Panc1 (cell line): Measurements from ENCODE around the gene PRORP. TPM values are rescaled to one million over a fixed set of nuclear protein-coding genes. Genes with fewer than 3 reads are reported as not detected.

ENCODE experiments used
- ATAC-seq: fragments of 200-7000 bp; cut with Tn5 transposase; 2 replicates; pipeline ENCODE4 v1.9.1; 2020; ENCODE audit warnings: mild to moderate bottlenecking, moderate library complexity
- BruUV-seq: library from RNA; stranded (reverse); fragments of 400-500 nt; replicated peaks from 2 replicates; lab custom pipeline; 2021; lab: Mats Ljungman, UMichigan
- CTCF ChIA-PET: fragments of 300-600 bp; sonication (Branson Sonifier 250); formaldehyde crosslinking; loops from one replicate; lab custom pipeline; 2022; ENCODE audit warnings: antibody characterized with exemption; lab: Charles Lee
- POLR2A ChIA-PET: fragments of 300-600 bp; sonication (Branson Sonifier 250); formaldehyde crosslinking; loops from one replicate; lab custom pipeline; 2022; ENCODE audit warnings: antibody characterized with exemption; lab: Charles Lee
- DNase-seq: peaks from one replicate; pipeline ENCODE4 v3.0.0-alpha.2; 2010; ENCODE audit warnings: low read depth, low spot score
- H3K27ac ChIP-seq: 2 replicates; pipeline ENCODE4 v1.5.1; 2011; ENCODE audit warnings: mild to moderate bottlenecking, low read length, inconsistent platforms
- H3K27me3 ChIP-seq: fragments of 200-500 bp; sonication (Bioruptor generic); 2 replicates; pipeline ENCODE4 v1.6.0; 2014; ENCODE audit warnings: low read length, inconsistent platforms; ENCODE audit not compliant: control insufficient read depth, insufficient read depth
- H3K36me3 ChIP-seq: fragments of 200-500 bp; sonication (Bioruptor generic); 2 replicates; pipeline ENCODE4 v1.5.1; 2014; ENCODE audit warnings: inconsistent platforms, mild to moderate bottlenecking, low read length, moderate library complexity; ENCODE audit not compliant: control insufficient read depth, insufficient read depth
- H3K4me1 ChIP-seq: 2 replicates; pipeline ENCODE4 v1.5.1; 2011; ENCODE audit warnings: inconsistent platforms, mild to moderate bottlenecking, low read length, moderate library complexity; ENCODE audit not compliant: control insufficient read depth, insufficient read depth
- H3K4me3 ChIP-seq, 2 experiments: 2 replicates each; pipeline ENCODE4 v1.5.1; 2011 to 2012; ENCODE audit warnings: low read depth in 2 of 2, low read length in 2 of 2, mild to moderate bottlenecking in 2 of 2, inconsistent platforms in 1 of 2, moderate library complexity in 1 of 2
- H3K9me3 ChIP-seq: fragments of 200-500 bp; sonication (Bioruptor generic); 2 replicates; pipeline ENCODE4 v1.5.1; 2014; ENCODE audit warnings: low read depth, mild to moderate bottlenecking, inconsistent platforms, low read length, moderate library complexity; ENCODE audit not compliant: control insufficient read depth, insufficient read depth
- POLR2AphosphoS5 ChIP-seq: IDR thresholded peaks from 2 replicates; pipeline ENCODE4 v1.6.1; 2012; ENCODE audit warnings: mild to moderate bottlenecking, low read depth, low read length, moderate library complexity
- REST ChIP-seq, 2 experiments: IDR thresholded peaks; 2 replicates each; pipeline ENCODE4 v1.6.1; 2011 to 2012; ENCODE audit warnings: low read depth in 2 of 2, control low read depth in 1 of 2, low read length in 1 of 2, mild to moderate bottlenecking in 1 of 2, moderate library complexity in 1 of 2; ENCODE audit not compliant: insufficient read depth in 1 of 2
- SIN3A ChIP-seq: IDR thresholded peaks from 2 replicates; pipeline ENCODE4 v1.6.1; 2012; ENCODE audit warnings: low read depth, mild to moderate bottlenecking, low read length, moderate library complexity, borderline replicate concordance; ENCODE audit not compliant: insufficient read depth
- TCF7L2 ChIP-seq: IDR thresholded peaks from 2 replicates; pipeline ENCODE4 v1.6.1; 2011; ENCODE audit warnings: mild to moderate bottlenecking, low read depth, low read length, inconsistent platforms
- in situ Hi-C: cut with HindIII; loops from 2 replicates; pipeline ENCODE4 v1.10.0; 2016; ENCODE audit warnings: low sequenced_read_pairs, low pct_unique_long_range_greater_than_20kb
- intact Hi-C: fragments of 100-400 bp; cut with micrococcal nuclease; formaldehyde crosslinking; loops from one replicate; pipeline ENCODE4 v1.10.0; 2022; ENCODE audit not compliant: unreplicated experiment
- total RNA-seq: library from RNA; stranded (reverse); gene quantifications from one replicate; pipeline ENCODE4 v1.2.1, GENCODE V29; 2021; ENCODE audit not compliant: unreplicated experiment
- TF ChIP-seq, protein P1 (sequence below): fragments of 450-650 bp; IDR thresholded peaks from 2 replicates; pipeline ENCODE4 v1.5.1; 2017; ENCODE audit warnings: mild to moderate bottlenecking

Gene PRORP
- total RNA-seq, 1 experiment from 2014 or later: 28.1 TPM

DNA sequence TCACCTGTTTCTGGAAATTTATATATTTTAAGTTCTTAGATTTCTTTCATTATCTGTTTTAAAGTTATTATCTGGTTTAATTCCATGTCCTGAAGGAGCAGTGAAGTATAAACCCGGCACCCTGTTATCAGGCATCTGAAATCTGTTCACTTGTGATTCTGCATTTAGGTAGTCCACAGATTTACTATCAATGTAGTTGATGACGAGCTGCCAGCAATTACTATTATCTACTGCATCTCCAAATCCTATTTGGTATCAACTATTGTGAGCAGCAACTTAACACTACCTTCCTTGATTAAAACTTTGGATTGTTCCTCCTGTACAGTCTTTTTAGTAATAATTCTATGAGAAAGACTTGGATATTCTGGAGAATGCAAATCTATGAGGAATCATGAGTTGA is 36.1 kb downstream of the PRORP start:
- in situ Hi-C loops (no loop called here), intact Hi-C loops (no loop called here)
- peak overlapping the region; percentile 92 for H3K27ac ChIP-seq

DNA sequence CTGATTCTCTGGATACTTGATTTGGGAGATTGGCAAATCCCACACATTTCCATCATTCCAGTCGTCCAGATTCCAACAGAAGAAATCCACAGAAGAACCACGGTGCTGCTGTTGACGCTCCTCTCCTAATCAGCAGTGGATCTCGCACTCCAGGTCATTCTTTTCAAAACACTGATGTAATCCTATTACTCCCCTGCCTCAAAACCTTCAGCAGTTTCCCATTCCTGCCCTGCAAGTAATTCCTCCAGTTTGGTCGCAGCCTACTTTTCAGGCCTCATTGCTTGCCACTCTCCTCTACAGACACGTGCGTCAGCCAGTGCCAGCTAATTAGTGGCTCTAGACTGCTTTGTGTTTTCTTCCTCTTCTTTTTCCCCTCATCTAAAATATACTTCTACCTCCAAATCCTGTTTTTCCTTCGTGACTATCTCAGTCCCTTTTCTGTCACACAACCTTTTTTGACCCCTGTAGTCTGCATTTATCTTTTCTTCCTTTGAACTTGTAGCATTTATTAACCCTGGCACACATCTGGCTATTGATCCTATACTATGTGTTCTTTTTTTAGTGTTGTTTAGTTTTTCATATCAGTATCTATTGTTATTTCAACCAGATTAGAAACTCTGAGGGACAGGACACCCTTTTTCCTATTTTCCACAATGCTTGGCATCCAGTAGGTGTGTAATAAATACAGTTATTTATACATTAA is 36.8 kb downstream of the PRORP start:
- in situ Hi-C loops (no loop called here), intact Hi-C loops (no loop called here)
- Histone ChIP-seq H3K27ac (peak overlapping the region; percentile 92), H3K27me3 (no peaks in the 10 kb centered on the region), H3K4me1 (peaks cover 57% of the 10 kb centered on the region), H3K4me3 (no peak overlapping the region), H3K36me3 (no peaks in the 10 kb centered on the region), H3K9me3 (no peaks in the 10 kb centered on the region)
- POLR2A ChIA-PET: no interaction called here
- ATAC-seq: no peak
- DNase-seq: no peak
- BruUV-seq: no TSS peak
- no peak for TF ChIP-seq SIN3A
- TF ChIP-seq TCF7L2: no peak
- no peak for TF ChIP-seq POLR2AphosphoS5
- TF ChIP-seq, protein P1, sequence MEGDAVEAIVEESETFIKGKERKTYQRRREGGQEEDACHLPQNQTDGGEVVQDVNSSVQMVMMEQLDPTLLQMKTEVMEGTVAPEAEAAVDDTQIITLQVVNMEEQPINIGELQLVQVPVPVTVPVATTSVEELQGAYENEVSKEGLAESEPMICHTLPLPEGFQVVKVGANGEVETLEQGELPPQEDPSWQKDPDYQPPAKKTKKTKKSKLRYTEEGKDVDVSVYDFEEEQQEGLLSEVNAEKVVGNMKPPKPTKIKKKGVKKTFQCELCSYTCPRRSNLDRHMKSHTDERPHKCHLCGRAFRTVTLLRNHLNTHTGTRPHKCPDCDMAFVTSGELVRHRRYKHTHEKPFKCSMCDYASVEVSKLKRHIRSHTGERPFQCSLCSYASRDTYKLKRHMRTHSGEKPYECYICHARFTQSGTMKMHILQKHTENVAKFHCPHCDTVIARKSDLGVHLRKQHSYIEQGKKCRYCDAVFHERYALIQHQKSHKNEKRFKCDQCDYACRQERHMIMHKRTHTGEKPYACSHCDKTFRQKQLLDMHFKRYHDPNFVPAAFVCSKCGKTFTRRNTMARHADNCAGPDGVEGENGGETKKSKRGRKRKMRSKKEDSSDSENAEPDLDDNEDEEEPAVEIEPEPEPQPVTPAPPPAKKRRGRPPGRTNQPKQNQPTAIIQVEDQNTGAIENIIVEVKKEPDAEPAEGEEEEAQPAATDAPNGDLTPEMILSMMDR: no peak
- TF ChIP-seq REST (IDR thresholded peaks at IDR 0.05; ENCODE audit: insufficient read depth in 1 of 2, low read depth in 2 of 2, low read length in 1 of 2): no peak
- CTCF ChIA-PET: no interaction called here

More for the DNA sequence above, 36.1 kb downstream of the PRORP start:
- H3K36me3 ChIP-seq: no peaks in the 10 kb centered on the region
- CTCF ChIA-PET: no interaction called here
- ATAC-seq: no peak
- no peak for DNase-seq
- TF ChIP-seq, protein P1: no peak
- TF ChIP-seq REST (IDR thresholded peaks at IDR 0.05; ENCODE audit: insufficient read depth in 1 of 2, low read depth in 2 of 2, low read length in 1 of 2): no peak
- no peak for TF ChIP-seq POLR2AphosphoS5
- TF ChIP-seq SIN3A: no peak
- TF ChIP-seq TCF7L2: no peak
- no TSS peak for BruUV-seq
- no peaks in the 10 kb centered on the region for H3K27me3 ChIP-seq
- H3K4me3 ChIP-seq: no peak overlapping the region
- POLR2A ChIA-PET: no interaction called here
- peaks cover 57% of the 10 kb centered on the region for H3K4me1 ChIP-seq
- no peaks in the 10 kb centered on the region for H3K9me3 ChIP-seq
